ENCODE data around the gene NRCAM.

The NRCAM gene

GRCh38 chr7:108202743-108203142, 253.5 kb downstream of the NRCAM start:
- no peak for DNase-seq (ENCODE audit: low read depth)

- no peak for DNase-seq (ENCODE audit: low read depth)
Measured at GRCh38 chr7:108201766-108202165, 254.5 kb downstream of the NRCAM start.

DNA sequence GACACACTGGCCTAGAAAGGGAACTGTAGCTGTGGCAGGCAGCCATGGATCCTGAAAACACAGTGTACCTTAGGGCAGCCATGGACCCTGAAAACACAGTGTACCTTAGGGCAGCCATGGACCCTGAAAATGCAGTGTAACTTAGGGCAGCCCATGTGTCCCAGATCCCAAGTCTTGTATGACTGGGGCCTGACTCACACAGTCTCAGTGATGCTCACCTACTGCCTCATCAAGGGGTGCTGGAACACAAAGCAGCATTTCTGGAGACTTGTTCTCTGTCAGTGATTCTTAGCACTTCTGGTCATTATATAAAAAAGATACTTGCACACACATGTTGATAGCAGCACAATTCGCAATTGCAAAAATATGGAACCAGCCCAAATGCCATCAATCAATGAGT, 255.9 kb downstream of the NRCAM start:
- DNase-seq (ENCODE audit: low read depth), result no peak

DNA sequence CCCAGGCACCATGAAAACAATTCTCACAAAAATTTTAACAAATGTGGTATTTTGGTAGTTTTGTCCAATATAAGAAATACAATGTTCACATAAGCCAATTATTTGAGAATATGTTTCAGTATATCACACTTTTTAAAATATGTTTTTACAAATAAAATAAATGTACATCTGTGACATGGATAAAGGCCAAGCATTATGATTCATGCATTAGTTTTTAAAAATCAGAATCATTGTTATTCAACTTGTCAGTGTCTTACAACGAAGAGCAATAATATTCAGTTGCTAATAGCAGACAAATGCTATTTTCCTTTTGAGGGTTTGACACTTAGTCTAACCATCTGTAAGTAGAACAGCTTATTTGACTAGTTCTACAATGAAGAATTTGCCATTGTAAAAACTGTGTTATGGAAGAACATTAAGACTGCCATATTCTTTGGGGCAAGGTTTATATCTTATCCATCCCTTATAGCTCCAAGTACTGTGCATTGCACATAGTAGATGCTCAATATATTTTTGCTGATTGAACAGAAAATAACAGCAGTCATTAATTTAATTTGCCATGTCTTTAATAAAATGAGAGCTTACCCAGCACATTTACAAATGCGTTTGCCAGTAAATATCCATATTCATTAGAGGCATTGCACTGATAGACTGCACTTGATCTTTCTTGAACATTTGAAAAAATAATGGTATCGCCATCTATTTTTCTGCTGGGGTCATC, 258.7 kb downstream of the NRCAM start:
- no peak for DNase-seq (ENCODE audit: low read depth)

DNA sequence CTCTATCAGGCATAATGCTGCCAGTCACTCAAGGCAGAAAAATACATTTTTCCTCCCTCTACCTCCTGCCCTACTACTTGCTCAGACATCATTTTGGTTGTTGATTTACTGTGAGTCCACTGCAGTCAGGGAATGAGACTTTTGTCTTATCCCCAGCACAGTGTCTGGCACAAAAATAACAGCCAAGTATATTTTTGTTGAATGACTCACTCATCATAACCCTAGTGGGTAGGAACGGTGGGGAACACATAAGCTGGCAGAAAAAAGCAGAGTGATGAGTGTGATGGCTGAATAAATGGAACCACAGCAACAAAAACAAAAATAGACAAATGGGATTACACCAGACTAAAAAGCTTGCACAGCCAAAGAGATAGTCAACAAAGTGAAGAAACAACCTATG, 260.2 kb downstream of the NRCAM start:
- DNase-seq (ENCODE audit: low read depth), result no peak

GRCh38 chr7:108193594-108194498, 262.4 kb downstream of the NRCAM start:
- DNase-seq (ENCODE audit: low read depth), result no peak

DNA sequence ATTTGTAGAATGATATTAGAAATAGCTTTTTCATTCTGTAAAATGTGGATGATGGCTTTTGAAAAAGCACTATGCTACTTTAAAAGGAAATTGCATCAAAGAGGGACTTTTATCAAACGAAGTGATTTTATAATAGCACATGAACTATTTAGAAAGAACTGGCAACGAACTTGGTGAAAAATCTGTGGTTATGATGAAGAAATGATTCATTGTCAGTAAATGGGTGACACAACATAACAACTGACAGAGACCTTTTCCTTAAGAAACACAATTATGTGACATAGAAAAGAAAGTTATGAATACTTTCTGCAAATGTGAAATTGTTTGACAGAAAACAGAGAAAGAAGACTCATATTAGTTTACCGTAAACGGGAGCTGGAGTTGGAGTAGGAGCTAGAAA, 265.3 kb downstream of the NRCAM start:
- no peak for DNase-seq (ENCODE audit: low read depth)

DNA sequence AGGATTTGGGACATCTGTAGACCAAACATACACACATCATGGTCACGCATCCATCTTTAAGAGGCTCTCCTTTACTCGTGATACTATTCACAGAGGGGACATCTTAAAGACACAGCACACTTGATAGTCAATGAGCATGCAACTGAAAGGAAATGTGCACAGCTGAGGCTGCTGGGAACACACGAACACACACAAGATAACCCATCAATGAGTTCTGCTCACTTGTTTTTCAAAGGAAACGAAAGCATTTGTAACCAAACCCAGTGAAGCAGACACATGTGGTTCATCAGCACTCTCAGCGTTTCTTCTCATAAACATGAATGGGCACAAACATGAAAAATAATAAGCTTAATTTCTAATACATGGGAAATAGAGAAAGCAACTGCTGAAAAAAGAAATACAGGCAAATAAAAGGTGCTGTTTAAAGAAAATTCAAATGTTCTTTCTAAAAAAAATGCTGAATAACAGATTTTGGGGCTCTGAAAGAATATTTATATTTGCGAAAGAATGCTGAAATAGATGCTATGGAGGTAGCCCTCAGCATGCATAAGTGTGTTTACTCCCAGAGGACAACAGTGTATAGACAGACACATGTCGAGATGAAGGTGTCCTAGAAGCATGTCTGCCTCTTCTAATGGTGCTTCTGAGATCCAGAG, 266.4 kb downstream of the NRCAM start:
- DNase-seq (ENCODE audit: low read depth), result no peak

DNA sequence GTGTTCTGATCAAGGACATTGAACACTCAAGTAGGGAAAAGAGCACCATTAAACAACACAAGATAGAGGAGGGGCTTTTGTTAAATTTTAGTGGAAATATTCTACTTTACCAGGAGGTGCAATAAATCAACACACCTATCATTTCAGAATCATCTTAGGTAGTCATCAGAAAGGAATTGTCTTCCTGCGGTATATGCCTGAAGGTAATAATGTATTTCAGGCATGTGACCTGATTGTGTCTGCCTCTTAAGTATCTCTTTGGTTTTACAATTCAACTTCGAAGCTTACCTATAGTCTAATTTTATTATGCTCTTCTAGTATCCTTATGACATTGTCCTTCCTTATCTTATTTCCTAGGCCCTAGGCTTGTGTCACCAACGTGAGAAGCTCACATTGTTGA, 267.5 kb downstream of the NRCAM start:
- no peak for DNase-seq (ENCODE audit: low read depth)

DNA sequence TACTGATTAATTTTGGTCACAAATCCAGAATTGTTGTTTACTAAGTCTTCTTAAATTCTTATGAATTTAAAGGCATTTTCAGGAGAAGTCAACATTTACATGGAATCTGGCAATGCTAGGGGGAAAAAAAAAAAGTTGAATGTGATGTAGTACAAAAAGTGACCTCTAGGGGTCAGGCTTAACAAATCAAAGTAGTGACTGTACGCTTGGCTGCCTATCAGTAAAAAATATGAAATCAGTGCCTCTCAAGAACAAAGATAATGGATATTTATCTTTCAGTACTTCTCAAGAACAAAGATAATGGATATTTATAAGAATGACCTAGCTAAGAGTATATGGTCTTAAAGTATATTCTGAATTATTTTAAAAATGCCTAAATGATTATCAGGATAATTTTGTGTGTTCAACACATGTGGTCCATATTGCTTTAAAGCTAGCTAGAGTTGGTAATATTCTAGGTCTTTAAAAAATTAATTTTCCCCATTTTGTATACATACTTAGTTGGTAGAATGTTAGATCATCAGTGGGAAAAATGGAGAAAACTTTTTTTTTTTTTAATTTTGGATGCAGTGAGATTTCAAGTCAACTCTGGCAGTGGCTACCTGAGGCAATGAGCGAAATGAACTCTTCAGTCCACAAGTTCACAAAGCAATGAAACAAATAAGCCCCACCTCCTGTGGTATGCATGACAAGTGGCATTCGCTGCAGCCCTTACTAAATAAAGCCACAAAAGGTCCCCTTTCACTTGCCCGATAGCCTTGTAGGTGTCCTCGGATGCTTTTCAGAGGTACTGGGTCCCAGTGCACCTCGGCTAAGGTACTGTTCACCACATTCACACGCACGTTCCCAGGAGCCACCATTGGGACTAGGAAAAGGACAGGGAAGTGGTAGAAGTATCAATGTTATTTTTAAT, 274.9 kb downstream of the NRCAM start:
- DNase-seq (ENCODE audit: low read depth), result no peak

GRCh38 chr7:108178398-108178797, 277.8 kb downstream of the NRCAM start:
- DNase-seq (ENCODE audit: low read depth), result no peak

- DNase-seq (ENCODE audit: low read depth), result no peak
Measured at GRCh38 chr7:108171164-108171563, 285.1 kb downstream of the NRCAM start.

- DNase-seq (ENCODE audit: low read depth), result no peak
Measured at GRCh38 chr7:108170251-108170650, 286.0 kb downstream of the NRCAM start.

GRCh38 chr7:108167460-108167859, 288.8 kb downstream of the NRCAM start:
- peak; percentile 10 for DNase-seq (ENCODE audit: low read depth)

DNA sequence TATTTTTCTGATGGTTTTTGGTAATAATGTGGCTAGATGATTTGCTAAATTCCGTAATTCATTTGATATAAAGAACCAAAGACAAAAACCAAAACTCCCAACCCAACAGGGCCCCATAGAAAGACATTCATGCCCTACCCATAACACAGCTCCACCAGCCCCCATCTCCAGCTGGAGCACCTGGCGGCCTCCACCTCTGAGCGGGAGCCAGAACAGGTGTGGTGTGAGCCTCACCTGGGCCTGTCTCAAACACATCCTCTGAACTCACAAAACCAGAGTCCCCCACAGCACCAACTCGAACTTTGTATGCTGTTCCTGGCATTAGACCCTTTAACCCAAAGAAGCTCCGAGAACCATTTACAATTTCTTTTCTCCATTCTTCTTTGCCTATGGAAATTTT, 289.5 kb downstream of the NRCAM start:
- DNase-seq (ENCODE audit: low read depth), result no peak

DNA sequence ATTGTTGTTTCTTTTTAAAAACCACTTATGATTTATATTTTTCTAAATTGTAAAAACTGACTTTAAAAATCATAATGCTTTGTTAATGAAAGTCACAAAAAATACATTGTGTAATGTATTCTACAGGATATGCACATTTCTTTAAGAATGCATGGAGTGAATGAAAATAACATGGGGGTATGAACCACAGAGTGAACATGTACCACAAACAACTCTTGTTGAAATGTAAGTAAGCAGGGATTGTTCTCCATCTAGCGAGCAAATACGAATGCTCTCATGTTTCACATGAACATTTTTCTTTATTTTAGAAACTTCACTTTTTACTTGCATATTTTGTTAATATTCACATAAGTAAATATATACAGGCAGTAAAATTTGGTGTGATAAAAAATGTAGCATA, 290.5 kb downstream of the NRCAM start:
- DNase-seq (ENCODE audit: low read depth), result no peak

DNA sequence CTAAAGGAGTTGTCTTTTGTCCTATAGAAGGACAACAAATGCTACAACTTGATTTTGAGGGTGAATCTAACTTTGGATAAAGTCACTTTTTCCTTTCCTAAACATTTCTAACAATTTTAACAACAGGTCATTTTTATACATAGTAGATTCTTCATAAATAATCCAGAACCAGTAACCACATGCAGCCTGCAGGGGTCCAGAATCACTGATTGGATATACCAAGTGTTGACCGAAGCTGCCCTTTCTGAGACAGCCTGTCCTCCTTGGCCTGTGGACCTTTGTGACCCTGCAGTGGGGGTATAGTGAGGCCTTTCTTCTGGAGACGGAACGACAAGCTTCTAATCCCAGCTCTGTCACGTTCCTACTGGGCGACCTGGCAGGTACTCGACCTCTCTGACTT, 291.3 kb downstream of the NRCAM start:
- DNase-seq (ENCODE audit: low read depth), result no peak

GRCh38 chr7:108164342-108164741, 291.9 kb downstream of the NRCAM start:
- no peak for DNase-seq (ENCODE audit: low read depth)

GRCh38 chr7:108158776-108159175, 297.5 kb downstream of the NRCAM start:
- no peak for DNase-seq (ENCODE audit: low read depth)

- no peak for DNase-seq (ENCODE audit: low read depth)
Measured at GRCh38 chr7:108157606-108158335, 298.5 kb downstream of the NRCAM start.

All from stromal cell of bone marrow (primary cell).